Mesenchymal stem cell (in vitro differentiated cells and primary cell): ENCODE measurements around the gene BAG2. TPM values are rescaled to one million over a fixed set of nuclear protein-coding genes. Genes with fewer than 3 reads are reported as not detected.

ENCODE experiments used
- DNase-seq: peaks from one replicate; pipeline ENCODE4 v3.0.0-alpha.2; 2013
- H2AFZ ChIP-seq: one replicate; pipeline ENCODE4 v1.6.1; 2013; ENCODE audit warnings: low read depth, mild to moderate bottlenecking, control low read depth, inconsistent platforms, low read length, moderate library complexity
- H2AK5ac ChIP-seq: 2 replicates; pipeline ENCODE4 v1.6.1; 2013; ENCODE audit warnings: low read length, moderate library complexity, mild to moderate bottlenecking, inconsistent platforms; ENCODE audit not compliant: severe bottlenecking
- H2BK120ac ChIP-seq: one replicate; pipeline ENCODE4 v1.6.1; 2013; ENCODE audit warnings: low read depth, mild to moderate bottlenecking, inconsistent platforms, low read length, moderate library complexity
- H2BK12ac ChIP-seq, 2 experiments: one replicate each; pipeline ENCODE4 v1.6.1; 2013; ENCODE audit warnings: inconsistent platforms in 2 of 2, low read length in 2 of 2, mild to moderate bottlenecking in 2 of 2, moderate library complexity in 2 of 2, control low read depth in 1 of 2
- H2BK15ac ChIP-seq: one replicate; pipeline ENCODE4 v1.6.1; 2013; ENCODE audit warnings: mild to moderate bottlenecking, low read depth, inconsistent platforms; ENCODE audit not compliant: poor library complexity, severe bottlenecking
- H2BK5ac ChIP-seq: 2 replicates; pipeline ENCODE4 v1.6.1; 2013; ENCODE audit warnings: low read depth, mild to moderate bottlenecking, low read length, control low read depth, inconsistent platforms; ENCODE audit not compliant: poor library complexity, severe bottlenecking
- H3K14ac ChIP-seq, 2 experiments: one replicate each; pipeline ENCODE4 v1.6.1; 2013; ENCODE audit warnings: inconsistent platforms in 2 of 2, low read length in 2 of 2, control low read depth in 1 of 2, mild to moderate bottlenecking in 1 of 2, moderate library complexity in 1 of 2
- H3K18ac ChIP-seq, 2 experiments: one replicate each; pipeline ENCODE4 v1.6.1; 2013; ENCODE audit warnings: inconsistent platforms in 2 of 2, low read length in 2 of 2, control low read depth in 1 of 2, low read depth in 1 of 2, mild to moderate bottlenecking in 1 of 2
- H3K23ac ChIP-seq, 2 experiments: one replicate each; pipeline ENCODE4 v1.6.1; 2013; ENCODE audit warnings: inconsistent platforms in 2 of 2, low read length in 2 of 2, mild to moderate bottlenecking in 2 of 2, moderate library complexity in 2 of 2, control low read depth in 1 of 2
- H3K27ac ChIP-seq: 2 replicates; pipeline ENCODE4 v1.5.1; 2013; ENCODE audit warnings: mild to moderate bottlenecking, moderate library complexity, low read length, control low read depth, inconsistent platforms; ENCODE audit not compliant: poor library complexity, severe bottlenecking
- H3K27me3 ChIP-seq, 2 experiments: 2 replicates each; pipeline versions ENCODE4 v1.6.1 to v1.7.0; 2013; ENCODE audit warnings: low read length in 2 of 2, mild to moderate bottlenecking in 2 of 2, moderate library complexity in 2 of 2, control low read depth in 1 of 2, inconsistent platforms in 1 of 2; ENCODE audit not compliant: control insufficient read depth in 1 of 2, insufficient read depth in 1 of 2
- H3K36me3 ChIP-seq, 2 experiments: 2 replicates each; pipeline versions ENCODE4 v1.6.1 to v1.7.0; 2013; ENCODE audit warnings: low read length in 2 of 2, control low read depth in 1 of 2, inconsistent platforms in 1 of 2, low read depth in 1 of 2, mild to moderate bottlenecking in 1 of 2; ENCODE audit not compliant: insufficient read depth in 2 of 2, control insufficient read depth in 1 of 2
- H3K4ac ChIP-seq, 2 experiments: one replicate each; pipeline ENCODE4 v1.6.1; 2013; ENCODE audit warnings: inconsistent platforms in 2 of 2, low read length in 2 of 2, mild to moderate bottlenecking in 2 of 2, moderate library complexity in 2 of 2, control low read depth in 1 of 2, low read depth in 1 of 2
- H3K4me1 ChIP-seq: 2 replicates; pipeline ENCODE4 v1.6.1; 2013; ENCODE audit warnings: low read depth, low read length, control low read depth; ENCODE audit not compliant: control insufficient read depth, insufficient read depth
- H3K4me2 ChIP-seq: 2 replicates; pipeline ENCODE4 v1.6.1; 2013; ENCODE audit warnings: low read length, mild to moderate bottlenecking, inconsistent platforms; ENCODE audit not compliant: poor library complexity, severe bottlenecking
- H3K4me3 ChIP-seq, 2 experiments: 2 replicates each; pipeline versions ENCODE4 v1.5.1 to v1.7.0; 2013; ENCODE audit warnings: low read length in 2 of 2, mild to moderate bottlenecking in 2 of 2, control low read depth in 1 of 2, low read depth in 1 of 2; ENCODE audit not compliant: insufficient read depth in 1 of 2
- H3K79me1 ChIP-seq: replicated peaks from 2 replicates; pipeline ENCODE4 v1.6.1; 2013; ENCODE audit warnings: mild to moderate bottlenecking, control low read depth, low read length, inconsistent platforms; ENCODE audit not compliant: poor library complexity, severe bottlenecking
- H3K9ac ChIP-seq: 2 replicates; pipeline ENCODE4 v1.7.0; 2013; ENCODE audit warnings: mild to moderate bottlenecking, low read length, moderate library complexity
- H3K9me3 ChIP-seq: 2 replicates; pipeline ENCODE4 v1.7.0; 2013; ENCODE audit warnings: mild to moderate bottlenecking, low read length; ENCODE audit not compliant: control insufficient read depth
- H4K8ac ChIP-seq: one replicate; pipeline ENCODE4 v1.6.1; 2013; ENCODE audit warnings: inconsistent platforms, mild to moderate bottlenecking, low read length, moderate library complexity
- H4K91ac ChIP-seq: one replicate; pipeline ENCODE4 v1.6.1; 2013; ENCODE audit warnings: mild to moderate bottlenecking, low read length, inconsistent platforms
- WGBS: methylation state at CpG from one replicate; pipeline ENCODE4 v1.1.7; 2013; ENCODE audit warnings: mixed read lengths; 5-methylcytosine and 5-hydroxymethylcytosine counted together
- polyA plus RNA-seq, 2 experiments: library from polyadenylated mRNA; stranded (reverse); fragments of 200-250 nt; gene quantifications; one replicate each; pipeline ENCODE4 v1.2.3, GENCODE V29; 2013

BAG2 gene
- 5.6 TPM for polyA plus RNA-seq (2013, experiment 1 of 2)
- polyA plus RNA-seq (2013, experiment 2 of 2): 5.8 TPM

DNA sequence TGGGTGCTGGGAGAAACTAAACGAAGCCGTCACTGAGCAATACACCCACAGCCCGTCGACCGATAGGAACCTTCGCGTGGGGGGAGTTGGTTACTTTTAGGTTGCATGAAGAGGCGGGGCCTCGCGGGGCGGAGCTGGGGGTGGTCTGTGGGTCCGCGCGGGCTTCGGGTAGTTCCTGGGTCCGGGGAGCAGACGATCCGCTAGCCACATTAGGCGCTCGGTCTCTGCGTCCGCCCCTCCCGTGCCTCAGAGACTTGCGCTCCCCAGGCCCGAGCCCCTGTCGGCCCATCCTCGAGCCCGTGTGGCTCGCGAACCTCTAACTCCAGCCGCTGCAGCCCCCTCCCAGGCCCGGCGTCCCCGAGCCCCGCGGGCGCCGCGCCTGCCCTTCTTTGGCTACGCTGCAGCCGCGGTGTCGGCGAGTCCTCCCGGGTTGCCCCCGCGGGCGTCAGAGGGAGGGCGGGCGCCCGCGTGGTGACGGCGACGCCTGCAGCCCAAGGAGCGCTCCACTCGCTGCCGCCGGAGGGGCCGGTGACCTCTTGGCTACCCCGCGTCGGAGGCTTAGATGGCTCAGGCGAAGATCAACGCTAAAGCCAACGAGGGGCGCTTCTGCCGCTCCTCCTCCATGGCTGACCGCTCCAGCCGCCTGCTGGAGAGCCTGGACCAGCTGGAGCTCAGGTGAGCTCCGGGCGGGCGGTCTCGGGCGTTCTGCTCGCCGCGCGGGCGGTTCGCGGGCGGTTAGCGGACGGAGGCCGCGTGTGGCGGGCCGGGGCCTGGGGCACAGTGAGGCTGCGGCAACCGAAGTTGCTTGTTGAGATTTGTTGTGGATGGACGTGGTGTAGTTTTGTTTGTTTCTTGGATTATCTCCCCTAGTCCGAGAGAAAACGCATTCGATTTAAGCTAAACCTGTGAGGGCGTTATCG lies at the start of gene BAG2:
Gene BAG2, plus strand, starts transcription at position 191 of the 920 bp plus-strand sequence. Its CDS starts 372 bp downstream, at position 563.
- peak within 1 kb of the TSS; percentile 87 to 92 for H3K18ac ChIP-seq
- H3K23ac ChIP-seq: peak within 1 kb of the TSS; percentile 2 to 72
- DNase-seq: peak; percentile 88
- no peaks in the 10 kb centered on the region for H3K9me3 ChIP-seq
- peak within 1 kb of the TSS; percentile 91 for H2AFZ ChIP-seq
- peak within 1 kb of the TSS; percentile 67 to 77 for H2BK12ac ChIP-seq
- peak within 1 kb of the TSS; percentile 66 for H4K91ac ChIP-seq
- peak within 1 kb of the TSS; percentile 99 for H3K9ac ChIP-seq
- peak within 1 kb of the TSS; percentile 27 for H2BK120ac ChIP-seq
- H2BK15ac ChIP-seq: peak within 1 kb of the TSS; percentile 99
- H3K4me3 ChIP-seq: peak within 1 kb of the TSS; percentile 78 to 95
- H2AK5ac ChIP-seq: peak within 1 kb of the TSS; percentile 36
- no peaks in the 10 kb centered on the region for H3K27me3 ChIP-seq
- peak within 1 kb of the TSS; percentile 68 to 96 for H3K4ac ChIP-seq
- H4K8ac ChIP-seq: peak within 1 kb of the TSS; percentile 63
- peaks cover 2% of the 10 kb centered on the region for H3K4me1 ChIP-seq
- peak within 1 kb of the TSS; percentile 1 to 94 for H3K14ac ChIP-seq
- H2BK5ac ChIP-seq: no peak within 1 kb of the TSS
- H3K79me1 ChIP-seq: no peaks in the 10 kb centered on the region
- under 1% methylated on average over 89 of the region's 97 CpGs for WGBS
- H3K27ac ChIP-seq: peak within 1 kb of the TSS; percentile 73
- peaks cover 2 to 50% of the 10 kb centered on the region in 2 experiments for H3K36me3 ChIP-seq
- peak within 1 kb of the TSS; percentile 64 for H3K4me2 ChIP-seq

DNA sequence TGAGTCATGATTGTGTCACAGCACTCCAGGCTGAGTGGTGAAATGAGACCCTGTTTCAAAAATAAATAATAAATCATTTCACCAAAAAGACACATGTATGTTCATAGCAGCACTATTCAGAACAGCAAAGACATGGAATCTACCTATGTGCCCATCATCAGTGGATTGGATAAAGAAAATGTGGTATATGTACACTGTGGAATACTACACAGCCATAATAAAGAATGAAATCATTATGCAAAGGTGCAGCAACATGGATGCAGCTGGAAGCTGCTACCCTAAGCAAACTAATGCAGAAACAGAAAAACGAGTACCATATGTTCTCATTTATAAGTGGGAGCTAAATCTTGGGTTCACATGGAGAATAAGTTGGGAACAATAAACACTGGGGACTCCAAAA lies 49.0 kb upstream of the BAG2 start:
- no peak overlapping the region for H2AK5ac ChIP-seq
- no peak overlapping the region for H4K91ac ChIP-seq
- no peak overlapping the region for H2BK12ac ChIP-seq
- H2BK5ac ChIP-seq: no peak overlapping the region
- H3K36me3 ChIP-seq: peaks cover 7 to 24% of the 10 kb centered on the region in 2 experiments
- H3K79me1 ChIP-seq: peaks cover 19% of the 10 kb centered on the region
- DNase-seq: no peak
- no peak overlapping the region for H3K18ac ChIP-seq
- H3K9ac ChIP-seq: no peak overlapping the region
- no peak overlapping the region for H3K14ac ChIP-seq
- H3K9me3 ChIP-seq: peaks cover 3% of the 10 kb centered on the region
- no peak overlapping the region for H3K23ac ChIP-seq
- H3K4me3 ChIP-seq: no peak overlapping the region
- no peaks in the 10 kb centered on the region for H3K27me3 ChIP-seq
- no peak overlapping the region for H2BK15ac ChIP-seq
- WGBS: 100% methylated on average over 1 of the region's 1 CpG
- H3K27ac ChIP-seq: no peak overlapping the region
- no peak overlapping the region for H3K4me2 ChIP-seq
- H3K4me1 ChIP-seq: no peaks in the 10 kb centered on the region
- no peak overlapping the region for H4K8ac ChIP-seq
- H2AFZ ChIP-seq: no peak overlapping the region
- H3K4ac ChIP-seq: no peak overlapping the region
- no peak overlapping the region for H2BK120ac ChIP-seq

- no peaks in the 10 kb centered on the region for H3K9me3 ChIP-seq
- H2BK15ac ChIP-seq: no peak overlapping the region
- H2AFZ ChIP-seq: no peak overlapping the region
- H3K9ac ChIP-seq: no peak overlapping the region
- H3K18ac ChIP-seq: no peak overlapping the region
- H2BK5ac ChIP-seq: no peak overlapping the region
- H3K79me1 ChIP-seq: peaks cover 13% of the 10 kb centered on the region
- no peak overlapping the region for H3K4me2 ChIP-seq
- no peaks in the 10 kb centered on the region for H3K27me3 ChIP-seq
- no peak overlapping the region for H2AK5ac ChIP-seq
- no peaks in the 10 kb centered on the region for H3K4me1 ChIP-seq
- no peak overlapping the region for H3K14ac ChIP-seq
- no peak overlapping the region for H3K23ac ChIP-seq
- H2BK120ac ChIP-seq: no peak overlapping the region
- H4K91ac ChIP-seq: no peak overlapping the region
- H3K36me3 ChIP-seq: peaks cover 2 to 38% of the 10 kb centered on the region in 2 experiments
- no peak overlapping the region for H4K8ac ChIP-seq
- DNase-seq: peak; percentile 28
- no peak overlapping the region for H2BK12ac ChIP-seq
- no peak overlapping the region for H3K4me3 ChIP-seq
- H3K27ac ChIP-seq: no peak overlapping the region
- no peak overlapping the region for H3K4ac ChIP-seq
Observed at GRCh38 chr6:57127763-57128162, 44.4 kb upstream of the BAG2 start.

DNA sequence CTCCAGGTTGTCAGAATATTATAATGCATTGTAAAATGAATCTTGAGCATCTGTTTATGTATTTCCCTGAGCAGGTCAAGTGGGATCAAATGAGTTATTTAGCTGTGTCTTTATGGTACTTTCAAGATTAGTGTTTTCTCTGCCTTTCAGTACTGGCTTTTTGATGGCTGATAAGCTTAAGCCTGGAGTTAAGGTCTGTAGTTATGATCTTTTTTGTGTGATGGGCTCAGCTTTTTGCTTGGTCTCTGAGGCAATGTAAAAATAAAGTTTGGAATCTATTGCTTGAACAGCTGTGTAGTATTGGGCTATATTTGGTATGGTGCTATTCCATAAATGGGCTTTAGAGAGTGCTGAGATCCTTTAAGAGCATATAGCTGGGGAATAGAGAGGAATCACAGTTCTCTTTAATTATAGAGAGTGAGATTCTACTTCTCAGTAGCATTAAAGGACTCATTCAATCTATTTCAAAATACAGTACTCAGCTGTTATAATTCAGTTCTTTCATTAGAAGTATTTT lies 41.4 kb upstream of the BAG2 start:
- no peak for DNase-seq
- H3K9me3 ChIP-seq: no peaks in the 10 kb centered on the region

More for the DNA sequence above, 41.4 kb upstream of the BAG2 start:
- Histone ChIP-seq H3K27me3 (no peaks in the 10 kb centered on the region), H2BK5ac (no peak overlapping the region), H4K8ac (no peak overlapping the region), H2BK15ac (no peak overlapping the region), H2AK5ac (no peak overlapping the region), H4K91ac (no peak overlapping the region), H3K4ac (no peak overlapping the region), H3K4me2 (no peak overlapping the region), H3K79me1 (peaks cover 11% of the 10 kb centered on the region), H3K36me3 (peaks cover 4 to 57% of the 10 kb centered on the region in 2 experiments), H3K9ac (no peak overlapping the region), H3K23ac (no peak overlapping the region), H3K14ac (no peak overlapping the region), H2AFZ (no peak overlapping the region), H2BK12ac (no peak overlapping the region), H3K4me1 (no peaks in the 10 kb centered on the region), H3K18ac (no peak overlapping the region), H2BK120ac (no peak overlapping the region), H3K4me3 (no peak overlapping the region), H3K27ac (no peak overlapping the region)
